RWPE1 (cell line): ENCODE measurements around the gene ANKS4B.

Source experiments
- CTCF ChIA-PET: fragments of 350-600 bp; sonication (Branson Sonifier 250); formaldehyde crosslinking; extraction: SDS; loops from one replicate; lab custom pipeline; 2021; lab: Yijun Ruan, JAX
- POLR2A ChIA-PET: fragments of 400-600 bp; formaldehyde crosslinking; extraction: SDS; loops from one replicate; lab custom pipeline; 2020; ENCODE audit warnings: antibody characterized with exemption; ENCODE audit not compliant: low non-redundant PET; lab: Yijun Ruan, JAX
- DNase-seq: peaks from one replicate; pipeline ENCODE4 v3.0.0; 2012; ENCODE audit warnings: low spot score
- H3K27ac ChIP-seq: fragments of 450-650 bp; 2 replicates; pipeline ENCODE4 v1.5.1; 2017
- CTCF ChIP-seq: fragments of 450-650 bp; conservative IDR thresholded peaks from 2 replicates; pipeline ENCODE4 v1.5.1; 2017; ENCODE audit warnings: low read depth, mild to moderate bottlenecking

The ANKS4B gene

GRCh38 chr16:21224800-21225199 is 8.7 kb upstream of the ANKS4B start:
- ChIA-PET POLR2A (no interaction called here), CTCF (no interaction called here)
- H3K27ac ChIP-seq = no peak overlapping the region
- no peak for DNase-seq
- no peak for TF ChIP-seq CTCF

- no peak for TF ChIP-seq CTCF
Observed at GRCh38 chr16:21226749-21227148, 6.8 kb upstream of the ANKS4B start.

GRCh38 chr16:21227866-21228265 is 5.6 kb upstream of the ANKS4B start:
- no peak for TF ChIP-seq CTCF
- H3K27ac ChIP-seq = no peak overlapping the region
- DNase-seq = no peak
- ChIA-PET POLR2A (no interaction called here), CTCF (no interaction called here)

More at GRCh38 chr16:21226749-21227148, 6.8 kb upstream of the ANKS4B start:
- ChIA-PET POLR2A (no interaction called here), CTCF (no interaction called here)
- H3K27ac ChIP-seq = no peak overlapping the region
- DNase-seq = no peak

- CTCF ChIA-PET = no interaction called here
- TF ChIP-seq CTCF = no peak
- DNase-seq = no peak
- no peak overlapping the region for H3K27ac ChIP-seq
- POLR2A ChIA-PET = no interaction called here
Observed at GRCh38 chr16:21228361-21228872, 5.1 kb upstream of the ANKS4B start.

GRCh38 chr16:21233045-21233520 is 416 bp upstream of the ANKS4B start:
- CTCF ChIA-PET = no interaction called here
- no peak overlapping the region for H3K27ac ChIP-seq
- TF ChIP-seq CTCF = no peak
- DNase-seq = no peak
- POLR2A ChIA-PET = no interaction called here

GRCh38 chr16:21235199-21235585 is 1.7 kb downstream of the ANKS4B start:
- no peak for DNase-seq
- TF ChIP-seq CTCF = no peak
- POLR2A ChIA-PET = no interaction called here
- CTCF ChIA-PET = no interaction called here
- H3K27ac ChIP-seq = no peak overlapping the region
